PC-9 (cell line): ENCODE measurements around the gene PROSER2. TPM values are rescaled to one million over a fixed set of nuclear protein-coding genes. Genes with fewer than 3 reads are reported as not detected.

Experiments
- BruUV-seq: library from RNA; stranded (reverse); fragments of 400-500 nt; replicated peaks from 2 replicates; lab custom pipeline; 2021; lab: Mats Ljungman, UMichigan
- CTCF ChIA-PET: fragments of 300-600 bp; sonication (Branson Sonifier 250); formaldehyde crosslinking; loops from one replicate; lab custom pipeline; 2022; ENCODE audit warnings: antibody characterized with exemption; lab: Charles Lee
- POLR2A ChIA-PET: fragments of 300-600 bp; sonication (Branson Sonifier 250); formaldehyde crosslinking; loops from one replicate; lab custom pipeline; 2022; ENCODE audit warnings: antibody characterized with exemption; ENCODE audit not compliant: unreplicated experiment; lab: Charles Lee
- DNase-seq, 2 experiments: peaks; one replicate each; pipeline versions ENCODE4 v3.0.0 to v3.0.0-alpha.2; 2015 to 2022; ENCODE audit warnings: mixed read lengths in 1 of 2
- H2AFZ ChIP-seq: fragments of 200-600 bp; sonication (generic); 2 replicates; pipeline ENCODE4 v1.8.1; 2017; ENCODE audit warnings: antibody characterized with exemption
- H3F3A ChIP-seq: fragments of 200-600 bp; sonication (generic); 2 replicates; pipeline ENCODE4 v1.8.1; 2017; ENCODE audit warnings: antibody characterized with exemption, mild to moderate bottlenecking, low read depth; ENCODE audit not compliant: insufficient read depth
- H3K27ac ChIP-seq: fragments of 200-600 bp; sonication (generic); 2 replicates; pipeline ENCODE4 v1.6.1; 2016; ENCODE audit warnings: mixed run types
- H3K27me3 ChIP-seq: fragments of 200-600 bp; sonication (generic); 2 replicates; pipeline ENCODE4 v1.6.1; 2016; ENCODE audit warnings: low read depth, mixed run types; ENCODE audit not compliant: insufficient read depth
- H3K36me3 ChIP-seq: fragments of 200-600 bp; sonication (generic); 2 replicates; pipeline ENCODE4 v1.6.1; 2016; ENCODE audit warnings: low read depth, mixed run types
- H3K4me1 ChIP-seq: fragments of 200-600 bp; sonication (generic); replicated peaks from 2 replicates; pipeline ENCODE4 v1.6.1; 2016; ENCODE audit warnings: mixed run types; ENCODE audit not compliant: insufficient read depth
- H3K4me2 ChIP-seq: fragments of 200-600 bp; sonication (generic); 2 replicates; pipeline ENCODE4 v1.6.1; 2017; ENCODE audit warnings: mixed run types
- H3K4me3 ChIP-seq: fragments of 200-600 bp; sonication (generic); 2 replicates; pipeline ENCODE4 v1.6.1; 2016; ENCODE audit warnings: mixed run types
- H3K79me2 ChIP-seq: fragments of 200-600 bp; sonication (generic); 2 replicates; pipeline ENCODE4 v1.6.1; 2017; ENCODE audit warnings: low read depth, mixed run types
- H3K9me2 ChIP-seq: fragments of 200-600 bp; sonication (generic); 2 replicates; pipeline ENCODE4 v1.8.1; 2017; ENCODE audit warnings: mild to moderate bottlenecking; ENCODE audit not compliant: insufficient read depth
- H3K9me3 ChIP-seq: fragments of 200-600 bp; sonication (generic); 2 replicates; pipeline ENCODE4 v1.8.1; 2016; ENCODE audit warnings: low read depth; ENCODE audit not compliant: insufficient read depth
- H4K20me1 ChIP-seq: fragments of 200-600 bp; sonication (generic); 2 replicates; pipeline ENCODE4 v1.8.1; 2017; ENCODE audit not compliant: insufficient read depth
- EZH2 ChIP-seq: fragments of 200-600 bp; sonication (generic); IDR thresholded peaks from 2 replicates; pipeline ENCODE4 v1.8.0; 2017; ENCODE audit warnings: antibody characterized with exemption, low read depth
- intact Hi-C: fragments of 100-400 bp; cut with micrococcal nuclease; formaldehyde crosslinking; loops from one replicate; pipeline ENCODE4 v1.10.0; 2022; ENCODE audit not compliant: unreplicated experiment
- total RNA-seq: library from RNA; stranded (reverse); gene quantifications from 2 replicates; pipeline ENCODE4 v1.2.3, GENCODE V29; 2021
- TF ChIP-seq, protein P1 (sequence below): fragments of 200-600 bp; sonication (generic); conservative IDR thresholded peaks from 2 replicates; pipeline ENCODE4 v1.6.1; 2017; ENCODE audit warnings: mixed run types, antibody characterized with exemption, mild to moderate bottlenecking, moderate library complexity

Gene PROSER2
- total RNA-seq, 1 experiment from 2014 or later, result 66.6 TPM

DNA sequence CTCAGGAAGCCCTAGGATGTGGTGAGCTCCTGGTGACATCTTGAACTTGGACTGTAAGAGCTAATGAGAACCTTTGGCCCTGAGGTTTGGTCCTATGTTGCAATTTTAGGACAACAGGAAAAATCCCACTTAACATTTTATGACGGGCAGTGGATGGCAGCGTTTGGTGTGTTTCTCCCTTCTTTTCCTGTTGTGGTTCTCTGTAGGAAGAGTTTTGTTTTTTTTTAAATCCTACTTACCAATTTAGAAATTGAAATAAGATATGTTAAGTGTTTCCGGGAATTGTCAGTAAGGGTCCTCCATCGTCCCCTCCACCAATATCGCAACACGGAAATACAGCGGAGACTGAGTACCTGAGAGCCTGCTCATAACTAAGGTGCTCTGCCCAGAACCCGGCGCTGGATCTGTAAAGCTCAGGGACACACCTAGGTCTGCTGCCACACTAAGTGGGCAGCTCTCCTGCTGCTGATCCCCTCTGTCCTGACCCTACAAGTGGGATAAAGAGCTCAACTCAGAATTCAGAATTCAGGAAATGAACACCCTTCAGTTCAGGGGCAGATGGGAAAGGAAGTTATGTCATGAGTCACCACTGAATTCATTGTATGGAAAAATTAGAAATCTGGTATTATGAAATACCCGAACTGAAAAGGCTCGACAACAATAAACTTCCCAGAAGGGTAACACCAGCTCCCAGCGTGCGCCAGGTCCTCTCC lies 9.1 kb upstream of the PROSER2 start:
- peaks cover 34% of the 10 kb centered on the region for H3K4me1 ChIP-seq
- H3K9me2 ChIP-seq, result no peaks in the 10 kb centered on the region
- CTCF ChIA-PET, result interaction anchor here (1.4 kb wide), 1 partner anchor 20 kb away, joined by 6 read pairs; no protein-coding TSS in a partner anchor
- H3K9me3 ChIP-seq, result no peaks in the 10 kb centered on the region
- intact Hi-C loops, result no loop called here
- H3K27ac ChIP-seq, result peak overlapping the region; percentile 61
- POLR2A ChIA-PET, result interaction anchor here (0.6 kb wide), 1 partner anchor 23 kb away, joined by 3 read pairs; no protein-coding TSS in a partner anchor
- H2AFZ ChIP-seq, result 0 out of 2 replicates have a peak overlapping the region, but pooled peaks have one; percentile 59
- no peak overlapping the region for H3K4me3 ChIP-seq
- TF ChIP-seq, protein P1, sequence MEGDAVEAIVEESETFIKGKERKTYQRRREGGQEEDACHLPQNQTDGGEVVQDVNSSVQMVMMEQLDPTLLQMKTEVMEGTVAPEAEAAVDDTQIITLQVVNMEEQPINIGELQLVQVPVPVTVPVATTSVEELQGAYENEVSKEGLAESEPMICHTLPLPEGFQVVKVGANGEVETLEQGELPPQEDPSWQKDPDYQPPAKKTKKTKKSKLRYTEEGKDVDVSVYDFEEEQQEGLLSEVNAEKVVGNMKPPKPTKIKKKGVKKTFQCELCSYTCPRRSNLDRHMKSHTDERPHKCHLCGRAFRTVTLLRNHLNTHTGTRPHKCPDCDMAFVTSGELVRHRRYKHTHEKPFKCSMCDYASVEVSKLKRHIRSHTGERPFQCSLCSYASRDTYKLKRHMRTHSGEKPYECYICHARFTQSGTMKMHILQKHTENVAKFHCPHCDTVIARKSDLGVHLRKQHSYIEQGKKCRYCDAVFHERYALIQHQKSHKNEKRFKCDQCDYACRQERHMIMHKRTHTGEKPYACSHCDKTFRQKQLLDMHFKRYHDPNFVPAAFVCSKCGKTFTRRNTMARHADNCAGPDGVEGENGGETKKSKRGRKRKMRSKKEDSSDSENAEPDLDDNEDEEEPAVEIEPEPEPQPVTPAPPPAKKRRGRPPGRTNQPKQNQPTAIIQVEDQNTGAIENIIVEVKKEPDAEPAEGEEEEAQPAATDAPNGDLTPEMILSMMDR, result no peak
- TF ChIP-seq EZH2, result no peak
- TSS peak; percentile 81 for BruUV-seq
- peaks cover 12% of the 10 kb centered on the region; the same call in 1 of the 2 replicates for H3F3A ChIP-seq
- H3K27me3 ChIP-seq, result no peaks in the 10 kb centered on the region
- H3K4me2 ChIP-seq, result no peak overlapping the region
- H3K36me3 ChIP-seq, result no peaks in the 10 kb centered on the region
- DNase-seq, result peak in 1 of 2 experiments; percentile 55
- no peaks in the 10 kb centered on the region for H4K20me1 ChIP-seq
- H3K79me2 ChIP-seq, result no peaks in the 10 kb centered on the region

DNA sequence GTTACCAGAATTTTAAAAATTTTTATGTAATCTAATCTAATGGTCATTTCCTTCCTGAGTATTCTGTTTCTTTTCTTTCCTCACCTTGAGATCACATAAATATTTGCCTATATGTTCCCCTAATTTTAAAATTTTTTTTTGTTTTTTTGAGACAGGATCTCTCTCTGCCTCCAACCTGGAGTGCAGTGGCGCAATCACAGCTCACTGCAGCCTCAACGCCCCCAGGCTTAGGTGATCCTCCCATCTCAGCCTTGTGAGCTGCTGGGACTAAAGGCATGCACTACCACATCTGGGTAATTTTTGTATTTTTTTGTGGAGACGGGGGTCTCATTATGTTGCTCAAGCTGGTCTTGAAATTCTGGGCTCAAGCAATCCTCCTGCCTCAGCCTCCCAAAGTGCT lies 4.1 kb upstream of the PROSER2 start:
- no peaks in the 10 kb centered on the region for H3K27me3 ChIP-seq
- H3K4me1 ChIP-seq, result peaks cover 49% of the 10 kb centered on the region
- TF ChIP-seq, protein P1, result no peak
- TF ChIP-seq EZH2, result no peak
- no peak for DNase-seq
- no peak overlapping the region for H3K4me3 ChIP-seq
- H3K79me2 ChIP-seq, result peaks cover 12% of the 10 kb centered on the region
- intact Hi-C loops, result loop anchor here (1.0 kb wide), 1 partner anchor 25 kb away; no protein-coding TSS in a partner anchor
- no peaks in the 10 kb centered on the region for H3K36me3 ChIP-seq
- peaks cover 25% of the 10 kb centered on the region for H3F3A ChIP-seq
- BruUV-seq, result no TSS peak
- no peaks in the 10 kb centered on the region for H4K20me1 ChIP-seq
- no peak overlapping the region for H2AFZ ChIP-seq
- H3K9me2 ChIP-seq, result no peaks in the 10 kb centered on the region
- peak overlapping the region; percentile 4; the same call in 1 of the 2 replicates for H3K27ac ChIP-seq
- peak overlapping the region; percentile 50; the same call in 1 of the 2 replicates for H3K4me2 ChIP-seq
- ChIA-PET POLR2A (no interaction called here), CTCF (interaction anchor here (1.5 to 2.2 kb wide), 2 partner anchors 12 to 26 kb away, joined by 5 to 6 read pairs; no protein-coding TSS in a partner anchor)
- no peaks in the 10 kb centered on the region for H3K9me3 ChIP-seq

DNA sequence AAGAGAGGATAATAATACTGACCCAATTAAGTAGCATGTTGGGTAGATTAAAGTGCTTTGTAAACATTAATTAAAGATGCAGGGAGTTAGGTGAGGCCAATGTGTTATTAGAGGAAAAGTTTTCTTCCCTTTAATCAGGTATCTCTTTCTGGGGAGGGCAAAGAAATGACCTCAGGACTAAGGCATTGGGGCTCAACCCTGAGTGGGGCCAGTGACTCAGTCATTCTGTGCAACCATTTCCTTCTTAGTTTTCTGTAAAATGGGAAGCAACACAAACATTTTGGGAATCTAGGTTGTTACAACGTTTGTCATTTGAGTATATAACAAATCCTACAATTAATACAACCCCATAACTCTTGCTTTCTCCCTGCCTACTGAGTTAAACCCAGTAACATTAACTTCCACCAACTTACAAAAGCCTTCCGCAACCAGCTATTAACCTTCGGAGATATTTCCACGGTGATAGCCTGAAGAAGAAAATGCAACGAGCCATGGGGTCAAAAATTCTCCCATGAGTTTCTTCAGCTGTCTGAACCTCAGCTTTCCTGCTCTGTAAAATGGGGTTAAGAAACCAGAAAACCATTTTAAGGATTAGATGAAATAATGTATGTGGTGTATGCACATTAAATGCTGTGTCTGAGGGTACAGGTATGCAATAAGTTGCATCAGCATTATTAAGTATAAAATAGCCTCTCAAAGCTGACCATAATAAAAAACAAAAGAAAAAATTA lies 965 bp upstream of the PROSER2 start:
- H3K4me2 ChIP-seq, result peak overlapping the region; percentile 42
- POLR2A ChIA-PET, result no interaction called here
- CTCF ChIA-PET, result interaction anchor here (0.9 kb wide), 1 partner anchor 165 kb away, joined by 3 read pairs; no protein-coding TSS in a partner anchor
- DNase-seq, result no peak
- no peak overlapping the region for H3K4me3 ChIP-seq
- TF ChIP-seq, protein P1, result no peak
- no peak for TF ChIP-seq EZH2
- peaks cover 56% of the 10 kb centered on the region for H3K4me1 ChIP-seq
- no peaks in the 10 kb centered on the region for H3K9me2 ChIP-seq
- peaks cover 44% of the 10 kb centered on the region for H3K79me2 ChIP-seq
- BruUV-seq, result TSS peak; percentile 15
- no peaks in the 10 kb centered on the region for H3K27me3 ChIP-seq
- 0 out of 2 replicates have a peak, but pooled peaks cover 6% of the 10 kb centered on the region for H3K36me3 ChIP-seq
- H2AFZ ChIP-seq, result no peak overlapping the region
- H3K9me3 ChIP-seq, result no peaks in the 10 kb centered on the region
- H4K20me1 ChIP-seq, result peaks cover 14% of the 10 kb centered on the region; the same call in 1 of the 2 replicates
- H3K27ac ChIP-seq, result peak overlapping the region; percentile 62
- intact Hi-C loops, result loop anchor here (10.0 kb wide), 1 partner anchor 207 kb away; the partner anchor contains the start of gene USP6NL
- peaks cover 23% of the 10 kb centered on the region for H3F3A ChIP-seq
